Endothelial cell (in vitro differentiated cells): ENCODE results near the gene CDRT4. TPM values are rescaled to one million over a fixed set of nuclear protein-coding genes. Genes with fewer than 3 reads are reported as not detected.

ENCODE experiments used
- DNase-seq: peaks from one replicate; pipeline ENCODE4 v3.0.0; 2021; ENCODE audit warnings: low spot score
- H3K27ac Mint-ChIP-seq: one replicate; pipeline ENCODE4 v1.8.0; 2021; ENCODE audit warnings: mixed read lengths, inconsistent platforms; ENCODE audit not compliant: unreplicated experiment
- H3K27me3 Mint-ChIP-seq: one replicate; pipeline ENCODE4 v1.8.0; 2021; ENCODE audit warnings: mild to moderate bottlenecking, moderate library complexity, mixed read lengths, inconsistent platforms; ENCODE audit not compliant: unreplicated experiment
- H3K36me3 Mint-ChIP-seq: one replicate; pipeline ENCODE4 v1.8.0; 2021; ENCODE audit warnings: mild to moderate bottlenecking, low read depth, mixed read lengths, inconsistent platforms; ENCODE audit not compliant: unreplicated experiment
- H3K4me1 Mint-ChIP-seq: one replicate; pipeline ENCODE4 v1.8.0; 2021; ENCODE audit warnings: mild to moderate bottlenecking, mixed read lengths, inconsistent platforms; ENCODE audit not compliant: unreplicated experiment
- H3K4me3 Mint-ChIP-seq: one replicate; pipeline ENCODE4 v1.8.0; 2021; ENCODE audit warnings: mild to moderate bottlenecking, mixed read lengths, inconsistent platforms; ENCODE audit not compliant: unreplicated experiment
- H3K9me3 Mint-ChIP-seq: one replicate; pipeline ENCODE4 v1.8.0; 2021; ENCODE audit warnings: mixed read lengths, inconsistent platforms; ENCODE audit not compliant: unreplicated experiment
- total RNA-seq: library from RNA; stranded (reverse); fragmentation: NEBNext Ultra II Directional; extraction: Animal tissue kit (Norgen Biotek cat#: 25700); gene quantifications from one replicate; pipeline ENCODE4 v1.2.1, GENCODE V29; 2021; ENCODE audit not compliant: unreplicated experiment
- TF ChIP-seq, protein P1 (sequence below): fragments of 200-600 bp; sonication (generic); IDR thresholded peaks from one replicate; pipeline ENCODE4 v1.5.0; 2021; ENCODE audit warnings: antibody characterized with exemption; ENCODE audit not compliant: unreplicated experiment

CDRT4 gene
- total RNA-seq, 1 donor from 2014 or later, result 11.7 TPM

DNA sequence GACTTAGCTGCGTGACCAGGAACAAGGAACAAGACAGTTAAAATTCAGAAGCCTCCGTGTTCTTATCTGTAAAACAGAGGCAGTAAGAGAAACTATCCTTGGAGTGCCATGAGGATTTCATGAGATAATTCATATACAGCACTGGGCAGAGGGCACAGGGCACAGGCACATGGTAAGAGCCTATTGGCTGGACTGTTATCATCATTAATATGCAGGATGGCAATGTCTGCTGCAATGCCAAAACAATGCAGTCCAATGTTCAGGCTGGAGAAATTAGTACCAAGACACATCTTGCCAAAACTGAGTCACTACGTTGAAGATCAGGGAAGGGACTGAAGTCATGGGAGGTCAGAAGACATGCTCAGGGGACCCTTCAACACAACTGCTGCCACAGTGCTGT lies 13.6 kb downstream of the CDRT4 start:
- Mint-ChIP-seq H3K27ac (no peak overlapping the region), H3K4me3 (no peak overlapping the region), H3K9me3 (no peaks in the 10 kb centered on the region), H3K36me3 (peaks cover 27% of the 10 kb centered on the region), H3K4me1 (peaks cover 30% of the 10 kb centered on the region), H3K27me3 (peaks cover 4% of the 10 kb centered on the region)
- TF ChIP-seq, protein P1, sequence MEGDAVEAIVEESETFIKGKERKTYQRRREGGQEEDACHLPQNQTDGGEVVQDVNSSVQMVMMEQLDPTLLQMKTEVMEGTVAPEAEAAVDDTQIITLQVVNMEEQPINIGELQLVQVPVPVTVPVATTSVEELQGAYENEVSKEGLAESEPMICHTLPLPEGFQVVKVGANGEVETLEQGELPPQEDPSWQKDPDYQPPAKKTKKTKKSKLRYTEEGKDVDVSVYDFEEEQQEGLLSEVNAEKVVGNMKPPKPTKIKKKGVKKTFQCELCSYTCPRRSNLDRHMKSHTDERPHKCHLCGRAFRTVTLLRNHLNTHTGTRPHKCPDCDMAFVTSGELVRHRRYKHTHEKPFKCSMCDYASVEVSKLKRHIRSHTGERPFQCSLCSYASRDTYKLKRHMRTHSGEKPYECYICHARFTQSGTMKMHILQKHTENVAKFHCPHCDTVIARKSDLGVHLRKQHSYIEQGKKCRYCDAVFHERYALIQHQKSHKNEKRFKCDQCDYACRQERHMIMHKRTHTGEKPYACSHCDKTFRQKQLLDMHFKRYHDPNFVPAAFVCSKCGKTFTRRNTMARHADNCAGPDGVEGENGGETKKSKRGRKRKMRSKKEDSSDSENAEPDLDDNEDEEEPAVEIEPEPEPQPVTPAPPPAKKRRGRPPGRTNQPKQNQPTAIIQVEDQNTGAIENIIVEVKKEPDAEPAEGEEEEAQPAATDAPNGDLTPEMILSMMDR, result no peak
- DNase-seq, result no peak

DNA sequence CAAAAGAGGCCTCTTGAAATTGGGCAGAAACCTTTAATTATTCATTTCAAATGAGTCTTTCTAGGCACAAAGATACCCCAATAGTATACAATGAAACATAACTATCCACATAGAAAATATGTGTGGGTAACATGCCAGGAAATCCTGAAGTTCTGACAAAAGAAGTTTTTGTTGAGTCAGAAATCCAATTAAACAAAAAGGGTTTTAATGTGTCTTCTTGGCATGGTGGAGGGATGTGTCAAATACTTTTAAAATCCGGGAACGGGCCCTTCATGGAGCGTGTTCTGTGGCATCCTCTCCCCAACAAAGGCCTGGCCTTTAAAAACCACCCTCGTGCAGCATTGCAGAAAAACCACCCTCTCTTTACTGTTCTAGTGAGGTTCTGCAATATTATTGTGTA lies 14.2 kb downstream of the CDRT4 start:
- peaks cover 32% of the 10 kb centered on the region for H3K4me1 Mint-ChIP-seq
- TF ChIP-seq, protein P1, result no peak
- H3K4me3 Mint-ChIP-seq, result no peak overlapping the region
- peaks cover 6% of the 10 kb centered on the region for H3K27me3 Mint-ChIP-seq
- DNase-seq, result no peak
- H3K9me3 Mint-ChIP-seq, result no peaks in the 10 kb centered on the region
- H3K36me3 Mint-ChIP-seq, result peaks cover 27% of the 10 kb centered on the region
- no peak overlapping the region for H3K27ac Mint-ChIP-seq

DNA sequence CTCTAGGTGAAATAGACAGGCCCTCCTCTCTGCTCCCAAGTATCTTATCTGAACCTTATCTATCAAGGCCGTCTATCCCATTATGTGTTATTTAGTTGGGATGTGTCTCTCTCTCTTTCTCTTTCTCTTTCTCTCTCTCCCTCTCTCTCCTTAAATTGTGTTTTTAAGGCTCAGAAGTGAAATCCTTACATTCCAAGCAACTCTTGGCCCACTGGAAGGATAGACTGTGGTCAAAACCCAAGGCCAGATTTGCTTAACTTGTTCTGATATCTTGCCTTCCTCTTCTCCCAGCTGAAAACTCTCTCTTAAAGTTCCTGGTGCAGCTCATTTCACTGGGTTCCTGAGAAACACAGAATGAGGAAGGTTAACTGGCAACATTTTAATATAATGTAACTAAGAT lies 14.7 kb downstream of the CDRT4 start:
- Mint-ChIP-seq H3K9me3 (no peaks in the 10 kb centered on the region), H3K36me3 (peaks cover 27% of the 10 kb centered on the region), H3K27ac (no peak overlapping the region), H3K4me3 (no peak overlapping the region), H3K27me3 (peaks cover 6% of the 10 kb centered on the region), H3K4me1 (peaks cover 32% of the 10 kb centered on the region)
- no peak for DNase-seq
- TF ChIP-seq, protein P1, result no peak

DNA sequence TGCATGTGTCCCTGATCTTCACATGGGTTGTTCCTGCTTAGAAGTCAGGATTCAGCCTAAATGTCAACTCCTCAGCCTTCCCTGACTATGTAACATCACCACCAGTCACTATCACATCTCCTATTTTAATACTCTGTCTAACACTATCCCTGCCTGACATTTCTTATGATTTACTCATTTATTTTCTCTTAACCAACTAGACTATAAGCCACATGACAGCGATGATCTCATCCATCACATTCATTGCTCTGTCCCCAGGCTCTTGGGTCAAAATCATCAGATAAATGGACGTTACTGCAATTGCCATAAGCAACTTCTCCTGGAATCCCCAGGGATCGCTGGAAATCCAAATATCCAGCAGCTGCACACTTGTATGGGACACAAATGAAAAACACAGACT lies 15.7 kb downstream of the CDRT4 start:
- H3K4me1 Mint-ChIP-seq, result peaks cover 32% of the 10 kb centered on the region
- DNase-seq, result no peak
- TF ChIP-seq, protein P1, result no peak
- H3K27me3 Mint-ChIP-seq, result peaks cover 3% of the 10 kb centered on the region
- H3K4me3 Mint-ChIP-seq, result no peak overlapping the region
- H3K9me3 Mint-ChIP-seq, result no peaks in the 10 kb centered on the region
- no peak overlapping the region for H3K27ac Mint-ChIP-seq
- peaks cover 27% of the 10 kb centered on the region for H3K36me3 Mint-ChIP-seq

DNA sequence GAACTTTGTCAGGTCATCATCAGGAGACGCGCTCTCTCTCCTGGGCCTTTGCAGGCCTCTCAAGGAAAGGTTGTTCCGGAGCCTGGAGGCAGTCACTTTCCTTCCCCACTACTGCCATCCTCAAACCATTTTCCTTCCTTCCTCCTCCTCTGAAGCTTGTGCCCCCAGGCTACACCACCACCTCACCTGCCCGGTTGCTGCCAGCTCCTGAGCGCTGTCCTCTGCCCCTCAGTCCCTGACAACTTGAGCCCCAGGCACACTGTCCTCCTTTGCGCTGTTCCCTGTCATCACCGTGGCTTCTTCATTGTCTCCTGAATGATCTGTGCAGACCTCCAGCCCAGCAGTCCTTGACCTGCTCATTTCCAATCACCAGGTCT lies 18.9 kb downstream of the CDRT4 start:
- peaks cover 7% of the 10 kb centered on the region for H3K27me3 Mint-ChIP-seq
- DNase-seq, result no peak

More for the DNA sequence above, 18.9 kb downstream of the CDRT4 start:
- TF ChIP-seq, protein P1, result no peak
- Mint-ChIP-seq H3K4me1 (peaks cover 53% of the 10 kb centered on the region), H3K4me3 (no peak overlapping the region), H3K9me3 (no peaks in the 10 kb centered on the region), H3K36me3 (peaks cover 3% of the 10 kb centered on the region), H3K27ac (peak overlapping the region; percentile 99)
